Memory B cell (primary cell): Measurements from ENCODE around the gene SNCB.

Experiments
- ATAC-seq: fragments of 150-1000 bp; cut with Tn5 transposase; 2 replicates; pipeline ENCODE4 v1.10.0; 2021; ENCODE audit warnings: low read depth, mild to moderate bottlenecking, moderate library complexity
- DNase-seq, 2 donors: peaks; one replicate each; pipeline ENCODE4 v3.0.0; 2022; ENCODE audit warnings: low spot score in 2 of 2
- H3K27ac Mint-ChIP-seq: one replicate; pipeline ENCODE4 v1.8.0; 2022; ENCODE audit warnings: mild to moderate bottlenecking, moderate library complexity, mixed read lengths
- H3K27me3 Mint-ChIP-seq: one replicate; pipeline ENCODE4 v1.8.0; 2022; ENCODE audit warnings: mixed read lengths
- H3K36me3 Mint-ChIP-seq: one replicate; pipeline ENCODE4 v1.8.0; 2022; ENCODE audit warnings: mild to moderate bottlenecking, mixed read lengths
- H3K4me1 Mint-ChIP-seq: one replicate; pipeline ENCODE4 v1.8.0; 2022; ENCODE audit warnings: mixed read lengths
- H3K4me3 Mint-ChIP-seq: one replicate; pipeline ENCODE4 v1.8.0; 2022; ENCODE audit warnings: mild to moderate bottlenecking, moderate library complexity, mixed read lengths
- H3K9me3 Mint-ChIP-seq: one replicate; pipeline ENCODE4 v1.8.0; 2022; ENCODE audit warnings: mixed read lengths

The SNCB gene

GRCh38 chr5:176665517-176665916 is 35.2 kb upstream of the SNCB start:
- DNase-seq (no peak), ATAC-seq (no peak)
- Mint-ChIP-seq H3K27me3 (peaks cover 19% of the 10 kb centered on the region), H3K4me1 (peaks cover 3% of the 10 kb centered on the region), H3K4me3 (no peak overlapping the region), H3K27ac (no peak overlapping the region), H3K9me3 (no peaks in the 10 kb centered on the region), H3K36me3 (no peaks in the 10 kb centered on the region)

- no peak for ATAC-seq
- H3K27ac Mint-ChIP-seq = no peak overlapping the region
- no peaks in the 10 kb centered on the region for H3K36me3 Mint-ChIP-seq
- no peak overlapping the region for H3K4me3 Mint-ChIP-seq
- H3K4me1 Mint-ChIP-seq = peaks cover 6% of the 10 kb centered on the region
- no peaks in the 10 kb centered on the region for H3K9me3 Mint-ChIP-seq
- no peak for DNase-seq
- peaks cover 19% of the 10 kb centered on the region for H3K27me3 Mint-ChIP-seq
These were observed 34.6 kb upstream of the SNCB start for GRCh38 chr5:176664886-176665285.

- Mint-ChIP-seq H3K9me3 (no peaks in the 10 kb centered on the region), H3K36me3 (no peaks in the 10 kb centered on the region), H3K27me3 (peaks cover 19% of the 10 kb centered on the region), H3K27ac (no peak overlapping the region), H3K4me3 (no peak overlapping the region), H3K4me1 (peaks cover 10% of the 10 kb centered on the region)
- ATAC-seq (no peak), DNase-seq (no peak)
These were observed 34.1 kb upstream of the SNCB start for GRCh38 chr5:176664479-176664878.

GRCh38 chr5:176663566-176663965 is 33.2 kb upstream of the SNCB start:
- ATAC-seq = no peak
- no peak overlapping the region for H3K27ac Mint-ChIP-seq
- peaks cover 17% of the 10 kb centered on the region for H3K4me1 Mint-ChIP-seq
- no peaks in the 10 kb centered on the region for H3K36me3 Mint-ChIP-seq
- H3K9me3 Mint-ChIP-seq = no peaks in the 10 kb centered on the region
- no peak overlapping the region for H3K4me3 Mint-ChIP-seq
- H3K27me3 Mint-ChIP-seq = peaks cover 15% of the 10 kb centered on the region
- no peak for DNase-seq

- H3K4me3 Mint-ChIP-seq = no peak overlapping the region
- peaks cover 17% of the 10 kb centered on the region for H3K4me1 Mint-ChIP-seq
- H3K27ac Mint-ChIP-seq = no peak overlapping the region
- H3K9me3 Mint-ChIP-seq = no peaks in the 10 kb centered on the region
- H3K36me3 Mint-ChIP-seq = no peaks in the 10 kb centered on the region
- peaks cover 14% of the 10 kb centered on the region for H3K27me3 Mint-ChIP-seq
- ATAC-seq (no peak), DNase-seq (no peak)
These were observed 32.3 kb upstream of the SNCB start for GRCh38 chr5:176662371-176663333.

- H3K27me3 Mint-ChIP-seq = peaks cover 13% of the 10 kb centered on the region
- ATAC-seq = no peak
- peaks cover 17% of the 10 kb centered on the region for H3K4me1 Mint-ChIP-seq
- DNase-seq = no peak
- no peaks in the 10 kb centered on the region for H3K9me3 Mint-ChIP-seq
- no peak overlapping the region for H3K27ac Mint-ChIP-seq
- no peaks in the 10 kb centered on the region for H3K36me3 Mint-ChIP-seq
- no peak overlapping the region for H3K4me3 Mint-ChIP-seq
These were observed 31.3 kb upstream of the SNCB start for GRCh38 chr5:176661676-176662075.

GRCh38 chr5:176660860-176661641 is 30.7 kb upstream of the SNCB start:
- H3K27me3 Mint-ChIP-seq = peaks cover 10% of the 10 kb centered on the region
- DNase-seq = peak; percentile 81 to 84
- no peaks in the 10 kb centered on the region for H3K9me3 Mint-ChIP-seq
- peaks cover 17% of the 10 kb centered on the region for H3K4me1 Mint-ChIP-seq
- peak; percentile 82 for ATAC-seq
- H3K36me3 Mint-ChIP-seq = peaks cover 3% of the 10 kb centered on the region
- H3K4me3 Mint-ChIP-seq = no peak overlapping the region
- no peak overlapping the region for H3K27ac Mint-ChIP-seq

- peak; percentile 58 for ATAC-seq
- no peaks in the 10 kb centered on the region for H3K9me3 Mint-ChIP-seq
- no peak overlapping the region for H3K27ac Mint-ChIP-seq
- peaks cover 17% of the 10 kb centered on the region for H3K4me1 Mint-ChIP-seq
- DNase-seq = no peak
- peaks cover 8% of the 10 kb centered on the region for H3K27me3 Mint-ChIP-seq
- H3K36me3 Mint-ChIP-seq = peaks cover 3% of the 10 kb centered on the region
- H3K4me3 Mint-ChIP-seq = no peak overlapping the region
These were observed 30.2 kb upstream of the SNCB start for GRCh38 chr5:176660530-176660859.

- peaks cover 17% of the 10 kb centered on the region for H3K4me1 Mint-ChIP-seq
- H3K27ac Mint-ChIP-seq = no peak overlapping the region
- no peak overlapping the region for H3K4me3 Mint-ChIP-seq
- no peaks in the 10 kb centered on the region for H3K9me3 Mint-ChIP-seq
- ATAC-seq (no peak), DNase-seq (no peak)
- H3K27me3 Mint-ChIP-seq = peaks cover 6% of the 10 kb centered on the region
- H3K36me3 Mint-ChIP-seq = peaks cover 3% of the 10 kb centered on the region
These were observed 29.6 kb upstream of the SNCB start for GRCh38 chr5:176659860-176660461.

GRCh38 chr5:176659512-176659839 is 29.1 kb upstream of the SNCB start:
- ATAC-seq (no peak), DNase-seq (no peak)
- Mint-ChIP-seq H3K9me3 (no peaks in the 10 kb centered on the region), H3K4me1 (peaks cover 17% of the 10 kb centered on the region), H3K27me3 (peaks cover 5% of the 10 kb centered on the region), H3K4me3 (no peak overlapping the region), H3K27ac (no peak overlapping the region), H3K36me3 (peaks cover 3% of the 10 kb centered on the region)

GRCh38 chr5:176658817-176659511 is 28.6 kb upstream of the SNCB start:
- DNase-seq (no peak), ATAC-seq (peak; percentile 38)
- no peaks in the 10 kb centered on the region for H3K9me3 Mint-ChIP-seq
- H3K4me1 Mint-ChIP-seq = peaks cover 17% of the 10 kb centered on the region
- peaks cover 3% of the 10 kb centered on the region for H3K36me3 Mint-ChIP-seq
- peak overlapping the region; percentile 78 for H3K4me3 Mint-ChIP-seq
- peaks cover 2% of the 10 kb centered on the region for H3K27me3 Mint-ChIP-seq
- H3K27ac Mint-ChIP-seq = no peak overlapping the region

GRCh38 chr5:176658007-176658599 is 27.8 kb upstream of the SNCB start:
- peak; percentile 61 for ATAC-seq
- peaks cover 25% of the 10 kb centered on the region for H3K4me1 Mint-ChIP-seq
- peak overlapping the region; percentile 21 for H3K4me3 Mint-ChIP-seq
- H3K27me3 Mint-ChIP-seq = peaks cover 2% of the 10 kb centered on the region
- no peak overlapping the region for H3K27ac Mint-ChIP-seq
- peak; percentile 40 to 65 for DNase-seq
- peaks cover 10% of the 10 kb centered on the region for H3K36me3 Mint-ChIP-seq
- H3K9me3 Mint-ChIP-seq = no peaks in the 10 kb centered on the region

GRCh38 chr5:176656467-176656990 is 26.2 kb upstream of the SNCB start:
- Mint-ChIP-seq H3K9me3 (no peaks in the 10 kb centered on the region), H3K36me3 (peaks cover 10% of the 10 kb centered on the region), H3K27ac (no peak overlapping the region), H3K4me1 (peaks cover 31% of the 10 kb centered on the region), H3K27me3 (peaks cover under 1% of the 10 kb centered on the region), H3K4me3 (no peak overlapping the region)
- ATAC-seq (no peak), DNase-seq (no peak)
